ENCODE measurements around the gene ELMO1. TPM values are rescaled to one million over a fixed set of nuclear protein-coding genes. Genes with fewer than 3 reads are reported as not detected.

The ELMO1 gene
- total RNA-seq, 1 experiment from 2014 or later: 7.8 TPM

- no peaks in the 10 kb centered on the region for H3K79me2 ChIP-seq (ENCODE audit: insufficient read depth, low read length)
- H4K91ac ChIP-seq (ENCODE audit: insufficient read length, low read depth, low read length): no peak overlapping the region
- H3K14ac ChIP-seq (ENCODE audit: insufficient read depth, low read length): no peak overlapping the region
- H4K20me1 ChIP-seq (ENCODE audit: control insufficient read depth, insufficient read depth, insufficient read length): no peaks in the 10 kb centered on the region
- no peak overlapping the region for H4K8ac ChIP-seq (replicated peaks; ENCODE audit: insufficient read length, low read depth, low read length)
- H2BK5ac ChIP-seq (ENCODE audit: insufficient read length, low read length): no peak overlapping the region
- no peak overlapping the region for H3K18ac ChIP-seq (ENCODE audit: insufficient read length, low read depth, low read length)
- H3K79me1 ChIP-seq (ENCODE audit: insufficient read depth, low read depth, low read length, poor library complexity, severe bottlenecking): no peaks in the 10 kb centered on the region
- Mint-ChIP-seq H3K4me1 (peaks cover 6 to 12% of the 10 kb centered on the region in 2 experiments), H3K27ac (no peak overlapping the region; a peak in 1 of 7 replicates), H3K36me3 (ENCODE audit: insufficient read depth in 1 of 3, low read depth in 3 of 3) (no peaks in the 10 kb centered on the region; a peak in 2 of 7 replicates), H3K9me3 (peaks cover 0 to 2% of the 10 kb centered on the region in 2 experiments; a peak in 1 of 5 replicates), H3K27me3 (ENCODE audit: low read depth) (no peaks in the 10 kb centered on the region), H3K4me3 (no peak overlapping the region)
- H2AFZ ChIP-seq (ENCODE audit: low read length): no peak overlapping the region
- no peaks in the 10 kb centered on the region for H3K23me2 ChIP-seq (ENCODE audit: insufficient read length, low read depth, low read length, poor library complexity, severe bottlenecking)
- H4K5ac ChIP-seq (ENCODE audit: insufficient read length, low read depth, low read length): no peak overlapping the region
- H3K27ac ChIP-seq (ENCODE audit: insufficient read length, low read depth, low read length): no peak overlapping the region
- no peaks in the 10 kb centered on the region for H3K27me3 ChIP-seq (ENCODE audit: insufficient read depth, low read length)
- WGBS (ENCODE audit: extremely low coverage, insufficient read length, low lambda C conversion rate): no CpG with 5 or more reads among the region's 4 CpGs
- no peak overlapping the region for H3K23ac ChIP-seq (ENCODE audit: insufficient read length, low read depth, low read length)
- H3K9ac ChIP-seq (ENCODE audit: extremely low read depth, insufficient read length, low read length): no peak overlapping the region
- DNase-seq: no peak
- no peak overlapping the region for H2AK5ac ChIP-seq (ENCODE audit: insufficient read length, low read length)
- TF ChIP-seq, protein P1, sequence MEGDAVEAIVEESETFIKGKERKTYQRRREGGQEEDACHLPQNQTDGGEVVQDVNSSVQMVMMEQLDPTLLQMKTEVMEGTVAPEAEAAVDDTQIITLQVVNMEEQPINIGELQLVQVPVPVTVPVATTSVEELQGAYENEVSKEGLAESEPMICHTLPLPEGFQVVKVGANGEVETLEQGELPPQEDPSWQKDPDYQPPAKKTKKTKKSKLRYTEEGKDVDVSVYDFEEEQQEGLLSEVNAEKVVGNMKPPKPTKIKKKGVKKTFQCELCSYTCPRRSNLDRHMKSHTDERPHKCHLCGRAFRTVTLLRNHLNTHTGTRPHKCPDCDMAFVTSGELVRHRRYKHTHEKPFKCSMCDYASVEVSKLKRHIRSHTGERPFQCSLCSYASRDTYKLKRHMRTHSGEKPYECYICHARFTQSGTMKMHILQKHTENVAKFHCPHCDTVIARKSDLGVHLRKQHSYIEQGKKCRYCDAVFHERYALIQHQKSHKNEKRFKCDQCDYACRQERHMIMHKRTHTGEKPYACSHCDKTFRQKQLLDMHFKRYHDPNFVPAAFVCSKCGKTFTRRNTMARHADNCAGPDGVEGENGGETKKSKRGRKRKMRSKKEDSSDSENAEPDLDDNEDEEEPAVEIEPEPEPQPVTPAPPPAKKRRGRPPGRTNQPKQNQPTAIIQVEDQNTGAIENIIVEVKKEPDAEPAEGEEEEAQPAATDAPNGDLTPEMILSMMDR (conservative IDR thresholded peaks at IDR 0.05): no peak
- no peak overlapping the region for H3K4ac ChIP-seq (ENCODE audit: low read depth, low read length)
- no peak overlapping the region for H3K4me2 ChIP-seq (ENCODE audit: insufficient read depth, insufficient read length, low read length)
- no peaks in the 10 kb centered on the region for H3K4me1 ChIP-seq (ENCODE audit: insufficient read depth, low read length)
- H2BK20ac ChIP-seq (ENCODE audit: low read depth, low read length, poor library complexity, severe bottlenecking): no peak overlapping the region
- H2BK120ac ChIP-seq (ENCODE audit: low read depth, low read length, poor library complexity, severe bottlenecking): no peak overlapping the region
- no peaks in the 10 kb centered on the region for H3K9me3 ChIP-seq (ENCODE audit: control insufficient read depth, low read depth, low read length)
- H3K56ac ChIP-seq (ENCODE audit: insufficient read length, low read depth, low read length): no peak overlapping the region
- no peak overlapping the region for H3T11ph ChIP-seq (ENCODE audit: low read length)
- no peak overlapping the region for H2BK15ac ChIP-seq (ENCODE audit: low read depth, low read length)
- H2BK12ac ChIP-seq (ENCODE audit: insufficient read length, low read depth, low read length): no peak overlapping the region
These were observed 392.3 kb downstream of the ELMO1 start for GRCh38 chr7:37056234-37056912.
